Natural killer cell treated with Interleukin-12 subunit alpha and Interleukin-12 subunit beta and Interleukin-15 and Interleukin-18, amount 100 ng/mL, for 72 hours (primary cell): ENCODE results near the gene PPP1R3A. TPM values are rescaled to one million over a fixed set of nuclear protein-coding genes. Genes with fewer than 3 reads are reported as not detected.

ENCODE experiments used
- ATAC-seq, 2 donors: fragments of 150-1000 bp; cut with Tn5 transposase in 1 of 2; sonication (Bioruptor Pico), chemical (Tn5 transposase) in 1 of 2; 2 replicates each; pipeline ENCODE4 v1.10.0; 2021
- DNase-seq: peaks from one replicate; pipeline ENCODE4 v3.0.0; 2022; ENCODE audit warnings: low spot score
- H3K27ac Mint-ChIP-seq, 2 donors: 1 replicate in 1 of 2; 2 replicates in 1 of 2; pipeline ENCODE4 v1.8.0; 2022; ENCODE audit warnings: mixed read lengths in 2 of 2, mild to moderate bottlenecking in 1 of 2, moderate library complexity in 1 of 2
- H3K27me3 Mint-ChIP-seq, 2 donors: 1 replicate in 1 of 2; 2 replicates in 1 of 2; pipeline ENCODE4 v1.8.0; 2022; ENCODE audit warnings: mixed read lengths in 2 of 2
- H3K36me3 Mint-ChIP-seq: one replicate; pipeline ENCODE4 v1.8.0; 2022; ENCODE audit warnings: mixed read lengths
- H3K4me1 Mint-ChIP-seq, 2 donors: 1 replicate in 1 of 2; 2 replicates in 1 of 2; pipeline ENCODE4 v1.8.0; 2022; ENCODE audit warnings: low read depth in 2 of 2, mixed read lengths in 2 of 2, mild to moderate bottlenecking in 1 of 2
- H3K4me3 Mint-ChIP-seq: one replicate; pipeline ENCODE4 v1.8.0; 2022; ENCODE audit warnings: mixed read lengths
- H3K9me3 Mint-ChIP-seq: 2 replicates; pipeline ENCODE4 v1.8.0; 2022; ENCODE audit warnings: mixed read lengths
- total RNA-seq, 2 donors: library from RNA; stranded (reverse); gene quantifications; one replicate each; pipeline ENCODE4 v1.2.3, GENCODE V29; 2022

The PPP1R3A gene
- total RNA-seq, 2 donors from 2014 or later = not detected

DNA sequence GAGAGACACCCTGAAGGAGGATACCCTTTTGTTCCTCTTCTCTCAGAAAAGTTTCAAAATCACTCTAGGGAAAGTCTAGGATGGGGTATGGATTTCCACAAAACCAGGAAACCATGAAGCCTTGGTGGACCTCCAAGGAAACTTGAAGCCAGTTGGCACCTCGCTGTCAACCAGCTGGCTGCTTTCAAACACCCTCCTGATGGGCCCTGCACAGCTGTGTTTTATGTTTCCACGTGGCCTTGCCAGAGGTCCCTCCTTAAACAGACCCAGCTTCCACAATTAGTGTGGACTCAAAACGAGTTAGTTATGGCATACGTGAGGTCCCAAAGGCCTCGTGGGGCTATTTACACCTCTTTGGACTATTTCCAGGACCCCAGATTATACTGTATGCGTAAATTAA lies 5.9 kb downstream of the PPP1R3A start:
- no peaks in the 10 kb centered on the region for H3K4me1 Mint-ChIP-seq
- H3K27ac Mint-ChIP-seq = no peak overlapping the region
- ATAC-seq (no peak), DNase-seq (no peak)
- H3K36me3 Mint-ChIP-seq = no peaks in the 10 kb centered on the region
- H3K4me3 Mint-ChIP-seq = no peak overlapping the region
- peaks cover 3% of the 10 kb centered on the region for H3K9me3 Mint-ChIP-seq
- no peaks in the 10 kb centered on the region for H3K27me3 Mint-ChIP-seq

GRCh38 chr7:113907617-113908016 lies 11.2 kb downstream of the PPP1R3A start:
- H3K4me3 Mint-ChIP-seq = no peak overlapping the region
- peaks cover 15% of the 10 kb centered on the region for H3K9me3 Mint-ChIP-seq
- H3K27ac Mint-ChIP-seq = no peak overlapping the region
- H3K4me1 Mint-ChIP-seq = no peaks in the 10 kb centered on the region
- no peak for DNase-seq
- ATAC-seq = no peak
- H3K36me3 Mint-ChIP-seq = peaks cover 4% of the 10 kb centered on the region
- H3K27me3 Mint-ChIP-seq = no peaks in the 10 kb centered on the region

GRCh38 chr7:113904521-113904920 lies 14.3 kb downstream of the PPP1R3A start:
- ATAC-seq = no peak
- Mint-ChIP-seq H3K36me3 (peaks cover 4% of the 10 kb centered on the region), H3K27ac (no peak overlapping the region), H3K9me3 (peaks cover 14% of the 10 kb centered on the region), H3K4me1 (no peaks in the 10 kb centered on the region), H3K27me3 (no peaks in the 10 kb centered on the region), H3K4me3 (no peak overlapping the region)
- DNase-seq = no peak

GRCh38 chr7:113892818-113893217 lies 26.0 kb downstream of the PPP1R3A start:
- Mint-ChIP-seq H3K36me3 (no peaks in the 10 kb centered on the region), H3K4me3 (no peak overlapping the region), H3K9me3 (peaks cover 7% of the 10 kb centered on the region), H3K27me3 (no peaks in the 10 kb centered on the region), H3K4me1 (no peaks in the 10 kb centered on the region), H3K27ac (no peak overlapping the region)
- no peak for DNase-seq
- ATAC-seq = no peak

DNA sequence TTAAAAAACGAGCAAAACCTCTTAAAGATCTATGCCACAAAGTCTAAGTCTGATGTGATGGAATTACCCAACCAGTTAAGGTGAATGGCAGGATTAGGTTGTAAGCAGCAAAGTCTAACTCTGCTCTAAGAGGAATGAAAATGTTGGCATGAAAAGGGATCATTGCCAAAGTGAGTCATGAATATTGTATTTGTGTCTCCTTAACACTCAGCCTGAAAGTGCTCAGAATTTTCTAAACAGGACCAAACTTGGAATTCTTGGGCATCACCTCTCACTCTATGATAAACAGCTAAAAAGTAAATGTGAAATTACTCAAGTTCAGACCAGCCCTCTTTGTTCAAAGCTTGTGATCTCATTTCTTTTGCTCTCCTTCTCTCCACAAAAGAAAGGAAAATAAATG lies 27.0 kb downstream of the PPP1R3A start:
- no peaks in the 10 kb centered on the region for H3K4me1 Mint-ChIP-seq
- no peak for ATAC-seq
- H3K27ac Mint-ChIP-seq = no peak overlapping the region
- peaks cover 7% of the 10 kb centered on the region for H3K9me3 Mint-ChIP-seq
- H3K27me3 Mint-ChIP-seq = no peaks in the 10 kb centered on the region
- H3K36me3 Mint-ChIP-seq = no peaks in the 10 kb centered on the region
- H3K4me3 Mint-ChIP-seq = no peak overlapping the region
- DNase-seq = no peak

- ATAC-seq (no peak), DNase-seq (no peak)
- Mint-ChIP-seq H3K4me1 (no peaks in the 10 kb centered on the region), H3K27ac (no peak overlapping the region), H3K27me3 (no peaks in the 10 kb centered on the region), H3K36me3 (no peaks in the 10 kb centered on the region), H3K9me3 (peaks cover 7% of the 10 kb centered on the region), H3K4me3 (no peak overlapping the region)
These were observed 27.8 kb downstream of the PPP1R3A start for GRCh38 chr7:113891031-113891350.

DNA sequence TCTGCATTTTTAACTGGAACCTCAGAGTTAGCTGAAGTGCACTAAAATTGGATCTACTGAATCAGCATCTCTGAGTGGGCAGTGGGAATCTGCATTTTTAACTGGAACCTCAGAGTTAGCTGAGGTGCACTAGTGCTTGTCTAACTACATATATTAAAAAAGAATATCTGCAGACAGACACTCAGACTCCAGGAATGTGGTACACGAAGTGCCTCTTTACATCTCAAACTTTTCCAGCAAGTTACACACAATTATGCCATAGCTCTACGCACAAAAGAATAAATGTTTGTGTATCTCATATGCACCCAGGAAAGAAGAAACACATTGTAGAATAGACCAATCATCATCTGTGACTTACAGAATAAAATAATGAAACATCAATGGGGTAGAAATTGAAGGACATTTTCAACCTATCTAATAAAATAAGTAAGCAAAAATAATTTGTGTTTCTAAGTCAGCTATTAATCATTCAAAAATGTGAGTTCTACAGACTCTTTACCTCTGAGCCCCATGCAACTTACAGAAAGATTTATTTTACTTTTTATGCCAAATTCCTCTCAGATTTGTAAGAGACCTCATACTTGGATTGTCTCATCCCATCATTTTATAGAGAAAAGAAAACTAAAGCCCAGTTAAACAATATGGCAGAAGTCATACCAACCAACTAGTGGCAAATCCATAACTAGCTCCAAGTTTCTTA lies 28.3 kb downstream of the PPP1R3A start:
- ATAC-seq = no peak
- no peak overlapping the region for H3K27ac Mint-ChIP-seq
- H3K4me3 Mint-ChIP-seq = no peak overlapping the region
- no peaks in the 10 kb centered on the region for H3K27me3 Mint-ChIP-seq
- H3K36me3 Mint-ChIP-seq = no peaks in the 10 kb centered on the region
- no peaks in the 10 kb centered on the region for H3K4me1 Mint-ChIP-seq
- peaks cover 7% of the 10 kb centered on the region for H3K9me3 Mint-ChIP-seq
- DNase-seq = no peak

DNA sequence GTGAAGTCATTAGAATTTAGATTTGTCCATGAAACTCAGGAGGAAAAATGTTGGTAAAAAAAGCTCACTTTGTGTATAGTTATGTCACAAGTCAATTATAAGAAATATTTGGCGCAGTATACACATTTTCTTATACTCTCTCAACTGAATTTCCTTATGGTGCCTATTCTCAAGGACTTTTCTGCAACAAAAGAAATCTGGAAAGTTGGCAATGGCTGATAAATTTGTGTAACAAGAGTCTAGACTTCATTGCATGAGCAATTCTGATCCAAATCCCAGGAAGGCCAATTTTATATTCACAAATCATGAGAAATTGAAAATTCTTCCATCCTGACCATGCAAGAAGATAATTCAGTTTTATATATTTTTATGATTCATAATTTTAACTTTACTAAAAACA lies 35.7 kb downstream of the PPP1R3A start:
- H3K4me3 Mint-ChIP-seq = no peak overlapping the region
- H3K36me3 Mint-ChIP-seq = no peaks in the 10 kb centered on the region
- no peaks in the 10 kb centered on the region for H3K27me3 Mint-ChIP-seq
- H3K4me1 Mint-ChIP-seq = no peaks in the 10 kb centered on the region
- ATAC-seq (no peak), DNase-seq (no peak)
- peaks cover 36% of the 10 kb centered on the region for H3K9me3 Mint-ChIP-seq
- H3K27ac Mint-ChIP-seq = no peak overlapping the region

DNA sequence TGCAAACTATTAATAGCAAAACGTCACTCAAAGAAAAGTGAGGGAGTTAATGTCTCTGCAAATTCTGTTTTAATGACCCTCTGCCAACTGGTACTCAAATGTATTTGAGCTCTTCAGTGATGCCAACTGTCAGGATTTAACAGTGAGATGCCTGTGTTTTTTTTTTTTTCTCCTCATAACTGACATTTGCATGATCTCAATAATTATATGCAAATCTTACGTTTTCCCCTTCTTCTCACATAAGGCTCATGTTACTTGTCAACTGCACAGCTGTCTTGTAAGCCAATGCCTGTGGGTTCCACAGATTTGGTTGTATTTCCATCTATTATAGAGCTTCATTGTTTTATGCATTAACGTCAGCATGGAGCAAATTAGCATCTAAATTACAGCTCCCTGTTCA lies 38.2 kb downstream of the PPP1R3A start:
- ATAC-seq (no peak), DNase-seq (no peak)
- no peaks in the 10 kb centered on the region for H3K27me3 Mint-ChIP-seq
- peaks cover 33% of the 10 kb centered on the region for H3K9me3 Mint-ChIP-seq
- H3K36me3 Mint-ChIP-seq = no peaks in the 10 kb centered on the region
- H3K4me1 Mint-ChIP-seq = no peaks in the 10 kb centered on the region
- H3K4me3 Mint-ChIP-seq = no peak overlapping the region
- H3K27ac Mint-ChIP-seq = no peak overlapping the region

GRCh38 chr7:113878394-113878992 lies 40.3 kb downstream of the PPP1R3A start:
- Mint-ChIP-seq H3K4me3 (no peak overlapping the region), H3K27me3 (no peaks in the 10 kb centered on the region), H3K27ac (no peak overlapping the region), H3K36me3 (no peaks in the 10 kb centered on the region), H3K9me3 (peaks cover 31% of the 10 kb centered on the region), H3K4me1 (no peaks in the 10 kb centered on the region)
- DNase-seq (no peak), ATAC-seq (no peak)

DNA sequence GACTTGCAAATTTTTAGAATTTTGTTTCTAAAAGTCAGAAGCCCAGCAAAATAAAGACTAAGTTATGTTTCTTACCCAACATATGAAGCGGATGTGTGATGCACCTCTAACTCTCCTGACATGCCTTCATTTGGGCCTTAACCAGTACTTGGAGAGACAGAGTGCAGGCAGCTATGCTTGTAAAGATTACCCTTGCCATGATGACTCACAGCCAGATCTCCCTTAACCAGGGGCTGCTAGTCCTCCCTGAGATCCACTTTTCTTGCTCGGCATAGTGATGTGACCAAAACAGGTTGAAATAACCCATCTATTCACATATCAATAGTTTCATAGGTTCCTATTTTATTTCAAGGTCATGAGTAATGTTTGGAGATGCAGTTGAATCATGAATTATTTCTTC lies 43.6 kb downstream of the PPP1R3A start:
- Mint-ChIP-seq H3K27ac (no peak overlapping the region), H3K4me1 (no peaks in the 10 kb centered on the region), H3K36me3 (no peaks in the 10 kb centered on the region), H3K4me3 (no peak overlapping the region), H3K27me3 (no peaks in the 10 kb centered on the region), H3K9me3 (peaks cover 26% of the 10 kb centered on the region)
- no peak for ATAC-seq
- DNase-seq = no peak

- no peaks in the 10 kb centered on the region for H3K4me1 Mint-ChIP-seq
- H3K27me3 Mint-ChIP-seq = no peaks in the 10 kb centered on the region
- H3K27ac Mint-ChIP-seq = no peak overlapping the region
- DNase-seq = no peak
- H3K9me3 Mint-ChIP-seq = peaks cover 14% of the 10 kb centered on the region
- no peak overlapping the region for H3K4me3 Mint-ChIP-seq
- H3K36me3 Mint-ChIP-seq = no peaks in the 10 kb centered on the region
- ATAC-seq = no peak
These were observed 45.2 kb downstream of the PPP1R3A start for GRCh38 chr7:113873554-113874151.

- Mint-ChIP-seq H3K27ac (no peak overlapping the region), H3K9me3 (peaks cover 10% of the 10 kb centered on the region), H3K27me3 (no peaks in the 10 kb centered on the region), H3K4me3 (no peak overlapping the region), H3K36me3 (no peaks in the 10 kb centered on the region), H3K4me1 (no peaks in the 10 kb centered on the region)
- DNase-seq (no peak), ATAC-seq (no peak)
These were observed 45.8 kb downstream of the PPP1R3A start for GRCh38 chr7:113872981-113873380.

- Mint-ChIP-seq H3K27ac (no peak overlapping the region), H3K4me1 (no peaks in the 10 kb centered on the region), H3K4me3 (no peak overlapping the region), H3K27me3 (no peaks in the 10 kb centered on the region), H3K9me3 (peaks cover 6% of the 10 kb centered on the region), H3K36me3 (no peaks in the 10 kb centered on the region)
- no peak for ATAC-seq
- no peak for DNase-seq
These were observed 51.5 kb downstream of the PPP1R3A start for GRCh38 chr7:113867325-113867724.
